ENCODE measurements around the gene C2orf49. TPM values are rescaled to one million over a fixed set of nuclear protein-coding genes. Genes with fewer than 3 reads are reported as not detected.

C2orf49 gene
- total RNA-seq, 1 experiment from 2014 or later: 20.0 TPM

GRCh38 chr2:105330681-105331375 is 6.5 kb upstream of the C2orf49 start:
- Histone ChIP-seq H3K4me3 (ENCODE audit: low read depth in 2 of 2, low read length in 2 of 2) (peak overlapping the region in 1 of 2 experiments; percentile 57; a peak in 1 of 4 replicates), H3K4me1 (ENCODE audit: control insufficient read depth, insufficient read depth, low read length) (peaks cover 25% of the 10 kb centered on the region), H3K27me3 (ENCODE audit: control insufficient read depth, insufficient read depth, low read length) (no peaks in the 10 kb centered on the region), H3K36me3 (ENCODE audit: control insufficient read depth, insufficient read depth, low read length) (no peaks in the 10 kb centered on the region), H3K9me3 (ENCODE audit: control insufficient read depth, insufficient read depth, low read depth, low read length) (no peaks in the 10 kb centered on the region), H3K27ac (ENCODE audit: low read length) (peak overlapping the region; percentile 82)
- CTCF ChIA-PET: interaction anchor here (0.5 to 0.6 kb wide), 2 partner anchors 14 to 17 kb away, joined by 3 to 9 read pairs; no protein-coding TSS in a partner anchor
- ATAC-seq (no peak), DNase-seq (ENCODE audit: low read depth, low spot score) (no peak)
- intact Hi-C loops (cut with micrococcal nuclease; ENCODE audit: unreplicated experiment): no loop called here
- TF ChIP-seq POLR2AphosphoS5 (IDR thresholded peaks at IDR 0.05; ENCODE audit: low read depth, low read length): no peak
- TF ChIP-seq CTCF (IDR thresholded peaks at IDR 0.05): no peak
- TF ChIP-seq REST (IDR thresholded peaks at IDR 0.05; ENCODE audit: insufficient read depth in 1 of 2, low read depth in 2 of 2, low read length in 1 of 2): no peak
- no peak for TF ChIP-seq SIN3A (IDR thresholded peaks at IDR 0.05; ENCODE audit: borderline replicate concordance, insufficient read depth, low read depth, low read length)
- TF ChIP-seq TCF7L2 (IDR thresholded peaks at IDR 0.05; ENCODE audit: low read depth, low read length): no peak
- in situ Hi-C loops (cut with HindIII; ENCODE audit: low pct_unique_long_range_greater_than_20kb, low sequenced_read_pairs): no loop called here
- no TSS peak for BruUV-seq (replicated peaks)
- POLR2A ChIA-PET: interaction anchor here (0.7 kb wide), 2 partner anchors 225 to 290 kb away, joined by 8 to 15 read pairs; no protein-coding TSS in a partner anchor

GRCh38 chr2:105334211-105334610 is 3.1 kb upstream of the C2orf49 start:
- POLR2A ChIA-PET: no interaction called here
- TF ChIP-seq REST (IDR thresholded peaks at IDR 0.05; ENCODE audit: insufficient read depth in 1 of 2, low read depth in 2 of 2, low read length in 1 of 2) (no peak), TCF7L2 (IDR thresholded peaks at IDR 0.05; ENCODE audit: low read depth, low read length) (no peak), SIN3A (IDR thresholded peaks at IDR 0.05; ENCODE audit: borderline replicate concordance, insufficient read depth, low read depth, low read length) (no peak), CTCF (IDR thresholded peaks at IDR 0.05) (no peak), POLR2AphosphoS5 (IDR thresholded peaks at IDR 0.05; ENCODE audit: low read depth, low read length) (no peak)
- no TSS peak for BruUV-seq (replicated peaks)

More at GRCh38 chr2:105334211-105334610, 3.1 kb upstream of the C2orf49 start:
- Histone ChIP-seq H3K27ac (ENCODE audit: low read length) (no peak overlapping the region), H3K4me1 (ENCODE audit: control insufficient read depth, insufficient read depth, low read length) (peaks cover 18% of the 10 kb centered on the region), H3K36me3 (ENCODE audit: control insufficient read depth, insufficient read depth, low read length) (peaks cover 7% of the 10 kb centered on the region; the same call in 1 of the 2 replicates), H3K9me3 (ENCODE audit: control insufficient read depth, insufficient read depth, low read depth, low read length) (no peaks in the 10 kb centered on the region), H3K4me3 (ENCODE audit: low read depth in 2 of 2, low read length in 2 of 2) (no peak overlapping the region), H3K27me3 (ENCODE audit: control insufficient read depth, insufficient read depth, low read length) (no peaks in the 10 kb centered on the region)
- in situ Hi-C loops (cut with HindIII; ENCODE audit: low pct_unique_long_range_greater_than_20kb, low sequenced_read_pairs) (no loop called here), intact Hi-C loops (cut with micrococcal nuclease; ENCODE audit: unreplicated experiment) (no loop called here)
- CTCF ChIA-PET: no interaction called here
- ATAC-seq: no peak
- DNase-seq (ENCODE audit: low read depth, low spot score): no peak

Measured in Panc1 (cell line).